Ovary (tissue), 9 donors: ENCODE measurements around the gene ZNF518A. TPM values are rescaled to one million over a fixed set of nuclear protein-coding genes. Genes with fewer than 3 reads are reported as not detected.

Experiments
- DNase-seq, 5 donors: peaks; one replicate each; pipeline ENCODE4 v3.0.0-alpha.2; 2019 to 2020
- H3K27ac ChIP-seq, 2 donors: fragments of 200-600 bp; one replicate each; pipeline versions ENCODE4 v1.5.1 to v1.8.0; 2019 to 2022
- H3K27me3 ChIP-seq: fragments of 200-600 bp; one replicate; pipeline ENCODE4 v1.8.0; 2022
- H3K36me3 ChIP-seq: fragments of 200-600 bp; sonication (generic); one replicate; pipeline ENCODE4 v1.5.1; 2019
- H3K4me1 ChIP-seq: one replicate; pipeline ENCODE4 v1.8.1; 2013; ENCODE audit warnings: mild to moderate bottlenecking, moderate library complexity; ENCODE audit not compliant: insufficient read depth
- H3K4me3 ChIP-seq: fragments of 200-600 bp; sonication (generic); one replicate; pipeline ENCODE4 v1.5.1; 2017
- H3K9me3 ChIP-seq, 2 donors: fragments of 200-600 bp in 1 of 2; sonication (generic) in 1 of 2; one replicate each; pipeline versions ENCODE4 v1.5.1 to v1.8.1; 2013 to 2019; ENCODE audit warnings: mild to moderate bottlenecking in 1 of 2, moderate library complexity in 1 of 2
- CTCF ChIP-seq, 3 donors: fragments of 450-650 bp in 2 of 3; fragments of 200-600 bp in 1 of 3; IDR thresholded peaks; one replicate each; pipeline versions ENCODE4 v1.5.1 to v1.8.0; 2016 to 2022; ENCODE audit warnings: antibody characterized with exemption in 3 of 3, mild to moderate bottlenecking in 1 of 3
- EP300 ChIP-seq: sonication (generic); formaldehyde crosslinking; IDR thresholded peaks from one replicate; pipeline ENCODE4 v1.6.1; 2017; ENCODE audit warnings: antibody characterized with exemption
- POLR2A ChIP-seq: fragments of 450-650 bp; IDR thresholded peaks from one replicate; pipeline ENCODE4 v1.6.1; 2017; ENCODE audit warnings: antibody characterized with exemption, mild to moderate bottlenecking, moderate library complexity
- WGBS, 3 donors: extraction: QIAGEN DNeasy Blood & Tissue Kit in 1 of 3; methylation state at CpG; one replicate each; pipeline versions ENCODE4 v1.1.5 to v1.1.7; 2013 to 2017; 5-methylcytosine and 5-hydroxymethylcytosine counted together
- intact Hi-C, 4 donors: fragments of 100-400 bp; cut with DNase I; formaldehyde crosslinking; loops; one replicate each; pipeline versions ENCODE4 v1.11.0 to v1.15.1; 2022 to 2023
- polyA plus RNA-seq, 2 donors: library from polyadenylated mRNA; stranded (reverse); fragments of 200-250 nt in 1 of 2; fragments of 350-450 nt in 1 of 2; fragmentation: Illumina TruSeq in 1 of 2; extraction: RNeasy Lipid Tissue Mini Kit (QIAGEN cat#74804) in 1 of 2; gene quantifications; one replicate each; pipeline ENCODE4 v1.2.3, GENCODE V29; 2013 to 2014
- total RNA-seq, 7 donors: library from RNA; depleted of rRNA in 2 of 7; stranded (reverse); fragments of >200 nt in 2 of 7; fragmentation: NEBNext Ultra II Directional in 3 of 7; extraction: Animal tissue kit (Norgen Biotek cat#: 25700) in 3 of 7; gene quantifications; one replicate each; pipeline versions ENCODE4 v1.1.0 to v1.2.4, GENCODE V29; 2016 to 2023
- donor health status: DM: no; HTN: no; CAD: no; lungs with moderate emphysema.
- donor health status: DM: no; HTN: no; CAD: no.
- donor health status: Bipolar disorder and iron deficiency.
- donor health status: DM: yes; HTN: yes; CAD: no.
- donor health status: DM: no; HTN: no; CAD: no.
- donor health status: DM: yes; HTN: yes; CAD: no.

The ZNF518A gene
- total and polyA plus RNA-seq, 9 donors: 4.5 to 31.7 (median 16.9) TPM

DNA sequence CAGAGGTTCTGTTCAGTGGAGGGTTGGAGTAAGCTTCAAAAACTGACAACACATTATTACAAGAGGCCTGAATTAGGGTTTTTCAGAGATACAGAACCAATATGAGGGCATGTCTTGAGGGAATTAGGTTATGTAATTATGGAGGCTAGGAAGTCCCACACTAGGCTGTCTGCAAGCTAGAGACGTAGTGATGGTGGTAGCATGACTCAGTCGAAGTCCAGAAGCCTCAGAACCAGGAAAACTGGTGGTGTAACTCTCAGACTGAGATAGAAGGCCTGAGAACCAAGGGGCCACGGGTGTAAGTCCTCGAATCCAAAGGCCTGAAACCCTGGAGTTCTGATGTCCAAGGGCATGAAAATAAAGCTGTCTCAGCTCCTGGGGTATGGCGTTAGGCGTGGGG is 35.6 kb downstream of the ZNF518A start:
- intact Hi-C loops: no loop called here
- TF ChIP-seq EP300 (no peak), POLR2A (no peak), CTCF (IDR thresholded peaks at IDR 0.05) (no peak)
- no peak overlapping the region for H3K4me3 ChIP-seq
- H3K9me3 ChIP-seq: peaks cover 0 to 3% of the 10 kb centered on the region in 2 donors
- no peaks in the 10 kb centered on the region for H3K4me1 ChIP-seq
- H3K27ac ChIP-seq: no peak overlapping the region
- 94 to 95% (median 95%) methylated on average over 6 of the region's 6 CpGs for WGBS, 3 donors
- DNase-seq: no peak
- no peaks in the 10 kb centered on the region for H3K36me3 ChIP-seq
- H3K27me3 ChIP-seq: no peaks in the 10 kb centered on the region

DNA sequence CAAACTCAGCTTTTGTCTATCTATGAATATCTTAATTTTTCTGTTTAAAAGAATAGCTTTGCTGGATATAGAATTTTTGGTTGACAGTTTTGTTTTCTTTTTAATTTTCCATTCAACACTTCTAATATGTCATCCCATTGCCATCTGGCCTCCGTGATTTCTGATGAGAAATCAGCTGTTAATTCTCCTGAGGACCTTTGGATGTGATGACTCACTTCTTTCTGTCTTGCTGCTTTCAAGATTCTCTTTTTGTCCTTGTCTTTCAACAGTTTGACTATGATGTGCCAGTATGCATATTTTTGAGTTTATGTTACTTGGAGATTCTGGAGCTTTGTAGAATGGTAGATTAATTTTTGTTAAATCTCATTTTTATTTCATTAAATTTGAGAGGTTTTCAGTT is 38.4 kb downstream of the ZNF518A start:
- 85 to 90% (median 86%) methylated on average over 1 of the region's 1 CpG for WGBS, 3 donors
- peaks cover 0 to 3% of the 10 kb centered on the region in 2 donors for H3K9me3 ChIP-seq
- TF ChIP-seq CTCF (IDR thresholded peaks at IDR 0.05) (no peak), POLR2A (no peak), EP300 (no peak)
- no peaks in the 10 kb centered on the region for H3K36me3 ChIP-seq
- no peak for DNase-seq
- H3K27me3 ChIP-seq: no peaks in the 10 kb centered on the region
- no peak overlapping the region for H3K4me3 ChIP-seq
- H3K27ac ChIP-seq: no peak overlapping the region
- intact Hi-C loops: no loop called here
- no peaks in the 10 kb centered on the region for H3K4me1 ChIP-seq

GRCh38 chr10:96170230-96170629 is 40.1 kb downstream of the ZNF518A start:
- no peaks in the 10 kb centered on the region for H3K36me3 ChIP-seq
- no peaks in the 10 kb centered on the region for H3K4me1 ChIP-seq
- H3K4me3 ChIP-seq: no peak overlapping the region
- no peak overlapping the region for H3K27ac ChIP-seq
- intact Hi-C loops: no loop called here
- no peaks in the 10 kb centered on the region for H3K27me3 ChIP-seq
- TF ChIP-seq EP300 (no peak), POLR2A (no peak), CTCF (IDR thresholded peaks at IDR 0.05) (no peak)
- no peak for DNase-seq
- peaks cover 0 to 3% of the 10 kb centered on the region in 2 donors for H3K9me3 ChIP-seq

GRCh38 chr10:96172666-96173065 is 42.6 kb downstream of the ZNF518A start:
- no peaks in the 10 kb centered on the region for H3K36me3 ChIP-seq
- intact Hi-C loops: no loop called here
- H3K27ac ChIP-seq: no peak overlapping the region
- H3K4me1 ChIP-seq: no peaks in the 10 kb centered on the region
- peaks cover 0 to 3% of the 10 kb centered on the region in 2 donors for H3K9me3 ChIP-seq
- no peaks in the 10 kb centered on the region for H3K27me3 ChIP-seq
- DNase-seq: no peak
- WGBS, 3 donors: 91 to 95% (median 92%) methylated on average over 1 of the region's 1 CpG
- no peak overlapping the region for H3K4me3 ChIP-seq
- TF ChIP-seq CTCF (IDR thresholded peaks at IDR 0.05): no peak
- no peak for TF ChIP-seq EP300
- no peak for TF ChIP-seq POLR2A

- no peak overlapping the region for H3K27ac ChIP-seq
- intact Hi-C loops: no loop called here
- DNase-seq: no peak
- no peaks in the 10 kb centered on the region for H3K36me3 ChIP-seq
- WGBS, 3 donors: 87 to 97% (median 91%) methylated on average over 1 of the region's 1 CpG
- H3K4me3 ChIP-seq: no peak overlapping the region
- TF ChIP-seq CTCF (IDR thresholded peaks at IDR 0.05): no peak
- no peak for TF ChIP-seq EP300
- TF ChIP-seq POLR2A: no peak
- no peaks in the 10 kb centered on the region for H3K9me3 ChIP-seq
- H3K27me3 ChIP-seq: no peaks in the 10 kb centered on the region
- no peaks in the 10 kb centered on the region for H3K4me1 ChIP-seq
Observed at GRCh38 chr10:96176985-96177384, 46.9 kb downstream of the ZNF518A start.
